H1 (cell line): ENCODE measurements around the gene CMTM2.

Source experiments
- CBX5 ChIP-seq: fragments of 300-800, 300-1000 bp; sonication (generic); IDR thresholded peaks from 2 replicates; pipeline ENCODE4 v1.7.1; 2016; ENCODE audit warnings: antibody characterized with exemption, low read length, low read depth
- CREB1 ChIP-seq: IDR thresholded peaks from 2 replicates; pipeline ENCODE4 v1.6.1; 2012; ENCODE audit warnings: inconsistent platforms
- CTCF ChIP-seq, 3 experiments: IDR thresholded peaks; 1 replicate in 2 of 3; 2 replicates in 1 of 3; pipeline versions ENCODE4 v1.5.1 to v1.6.1; 2011; ENCODE audit warnings: low read length in 3 of 3, mild to moderate bottlenecking in 3 of 3, inconsistent platforms in 2 of 3, low read depth in 1 of 3, moderate library complexity in 1 of 3; ENCODE audit not compliant: insufficient read depth in 1 of 3; ENCODE audit errors: control extremely low read depth in 1 of 3
- EP300 ChIP-seq, 2 experiments: IDR thresholded peaks; 1 replicate in 1 of 2; 2 replicates in 1 of 2; pipeline ENCODE4 v1.6.1; 2011 to 2012; ENCODE audit warnings: low read depth in 2 of 2, low read length in 2 of 2, mild to moderate bottlenecking in 2 of 2, borderline replicate concordance in 1 of 2, inconsistent platforms in 1 of 2, moderate library complexity in 1 of 2
- GABPA ChIP-seq: IDR thresholded peaks from 2 replicates; pipeline ENCODE4 v1.6.1; 2011; ENCODE audit warnings: mild to moderate bottlenecking, low read length, moderate library complexity, borderline replicate concordance; ENCODE audit not compliant: insufficient read depth
- HDAC6 ChIP-seq: IDR thresholded peaks from one replicate; pipeline ENCODE4 v1.7.1; 2012; ENCODE audit warnings: low read depth, mild to moderate bottlenecking, inconsistent platforms, low read length, moderate library complexity
- NRF1 ChIP-seq: IDR thresholded peaks from 2 replicates; pipeline ENCODE4 v1.6.1; 2011; ENCODE audit warnings: mild to moderate bottlenecking, low read depth, low read length, improper control_type of control experiment
- SP1 ChIP-seq: IDR thresholded peaks from 2 replicates; pipeline ENCODE4 v1.6.1; 2011; ENCODE audit warnings: low read depth, low read length
- TCF12 ChIP-seq: IDR thresholded peaks from 2 replicates; pipeline ENCODE4 v1.6.1; 2011; ENCODE audit warnings: low read depth, mild to moderate bottlenecking, low read length
- ZNF274 ChIP-seq: IDR thresholded peaks from 2 replicates; pipeline ENCODE4 v1.7.0; 2012; ENCODE audit warnings: low read length, borderline replicate concordance; ENCODE audit errors: extremely low read depth

- TF ChIP-seq CTCF (IDR thresholded peaks at IDR 0.05; ENCODE audit: control extremely low read depth in 1 of 3, insufficient read depth in 1 of 3, low read depth in 1 of 3, low read length in 3 of 3), result peak in 2 of 3 experiments; percentile 7; a peak in 1 of 4 replicates
- no peak for TF ChIP-seq SP1
- no peak for TF ChIP-seq CREB1
- TF ChIP-seq EP300 (IDR thresholded peaks at IDR 0.05; ENCODE audit: borderline replicate concordance in 1 of 2, low read depth in 2 of 2, low read length in 2 of 2), result no peak
- no peak for TF ChIP-seq GABPA
- no peak for TF ChIP-seq HDAC6
- TF ChIP-seq ZNF274, result no peak
- no peak for TF ChIP-seq TCF12
- TF ChIP-seq CBX5, result no peak
- TF ChIP-seq NRF1, result no peak
Measured at GRCh38 chr16:66549284-66550131, 29.8 kb upstream of the CMTM2 start, which contains the start of gene TK2.
